SK-N-SH treated with all-trans-retinoic acid at 6 μM for 48 hours (cell line): ENCODE results near the gene SAPCD2.

Experiments
- ATAC-seq: fragments of 200-7000 bp; cut with Tn5 transposase; 3 replicates; pipeline ENCODE4 v1.9.1; 2020; ENCODE audit warnings: mild to moderate bottlenecking, moderate library complexity
- ARNTL ChIP-seq: fragments of 450-650 bp; formaldehyde crosslinking; IDR thresholded peaks from 2 replicates; pipeline ENCODE4 v1.5.0; 2020; ENCODE audit warnings: low read depth, mild to moderate bottlenecking, moderate library complexity, borderline replicate concordance
- BACH2 ChIP-seq: fragments of 250-450 bp; sonication (Bioruptor Pico); IDR thresholded peaks from 2 replicates; pipeline ENCODE4 v1.9.0; 2021; ENCODE audit warnings: mild to moderate bottlenecking, borderline replicate concordance
- CREB5 ChIP-seq: fragments of 250-450 bp; sonication (Bioruptor Pico); IDR thresholded peaks from 2 replicates; pipeline ENCODE4 v1.5.1; 2020; ENCODE audit warnings: low read depth, mild to moderate bottlenecking, moderate library complexity
- CSRNP3 ChIP-seq: fragments of 250-450 bp; sonication (Bioruptor Pico); IDR thresholded peaks from 2 replicates; pipeline ENCODE4 v1.5.1; 2021; ENCODE audit warnings: mild to moderate bottlenecking, moderate library complexity
- ESRRG ChIP-seq: fragments of 250-450 bp; sonication (Bioruptor Pico); IDR thresholded peaks from 2 replicates; pipeline ENCODE4 v1.6.1; 2021; ENCODE audit warnings: mild to moderate bottlenecking
- GLIS3 ChIP-seq: fragments of 250-450 bp; sonication (Bioruptor Pico); IDR thresholded peaks from 2 replicates; pipeline ENCODE4 v1.5.0; 2020; ENCODE audit warnings: mild to moderate bottlenecking, moderate library complexity
- ISL1 ChIP-seq: fragments of 250-450 bp; sonication (Bioruptor Pico); IDR thresholded peaks from 2 replicates; pipeline ENCODE4 v2.1.2; 2022; ENCODE audit warnings: mild to moderate bottlenecking, moderate library complexity
- OSR1 ChIP-seq: fragments of 250-450 bp; sonication (Bioruptor Pico); IDR thresholded peaks from 2 replicates; pipeline ENCODE4 v1.8.0; 2022; ENCODE audit warnings: moderate library complexity, mild to moderate bottlenecking, inconsistent platforms
- SNAI2 ChIP-seq: fragments of 250-450 bp; sonication (Bioruptor Pico); IDR thresholded peaks from 2 replicates; pipeline ENCODE4 v1.5.0; 2020; ENCODE audit warnings: mild to moderate bottlenecking, moderate library complexity
- TCF4 ChIP-seq: fragments of 250-450 bp; sonication (Bioruptor Pico); IDR thresholded peaks from 2 replicates; pipeline ENCODE4 v1.8.0; 2021; ENCODE audit warnings: mild to moderate bottlenecking, moderate library complexity, borderline replicate concordance
- TOX ChIP-seq: fragments of 250-450 bp; sonication (Bioruptor Pico); IDR thresholded peaks from 2 replicates; pipeline ENCODE4 v1.8.0; 2021; ENCODE audit warnings: mild to moderate bottlenecking, moderate library complexity, borderline replicate concordance
- TSHZ2 ChIP-seq: fragments of 250-450 bp; sonication (Bioruptor Pico); IDR thresholded peaks from 2 replicates; pipeline ENCODE4 v1.5.0; 2020; ENCODE audit warnings: mild to moderate bottlenecking, moderate library complexity
- ZFP30 ChIP-seq: fragments of 450-650 bp; formaldehyde crosslinking; IDR thresholded peaks from 2 replicates; pipeline ENCODE4 v1.5.0; 2022; ENCODE audit warnings: mild to moderate bottlenecking, moderate library complexity
- ZNF565 ChIP-seq: fragments of 450-650 bp; formaldehyde crosslinking; conservative IDR thresholded peaks from 2 replicates; pipeline ENCODE4 v1.5.0; 2020; ENCODE audit warnings: low read depth, mild to moderate bottlenecking, moderate library complexity
- TF ChIP-seq, protein P1 (sequence below): fragments of 250-450 bp; sonication (Bioruptor Pico); IDR thresholded peaks from 2 replicates; pipeline ENCODE4 v1.8.0; 2020; ENCODE audit warnings: mild to moderate bottlenecking, moderate library complexity, borderline replicate concordance
- TF ChIP-seq, protein P2 (sequence below): fragments of 250-450 bp; sonication (Bioruptor Pico); IDR thresholded peaks from 2 replicates; pipeline ENCODE4 v1.8.0; 2021; ENCODE audit warnings: low read depth, mild to moderate bottlenecking, moderate library complexity, borderline replicate concordance

The SAPCD2 gene

DNA sequence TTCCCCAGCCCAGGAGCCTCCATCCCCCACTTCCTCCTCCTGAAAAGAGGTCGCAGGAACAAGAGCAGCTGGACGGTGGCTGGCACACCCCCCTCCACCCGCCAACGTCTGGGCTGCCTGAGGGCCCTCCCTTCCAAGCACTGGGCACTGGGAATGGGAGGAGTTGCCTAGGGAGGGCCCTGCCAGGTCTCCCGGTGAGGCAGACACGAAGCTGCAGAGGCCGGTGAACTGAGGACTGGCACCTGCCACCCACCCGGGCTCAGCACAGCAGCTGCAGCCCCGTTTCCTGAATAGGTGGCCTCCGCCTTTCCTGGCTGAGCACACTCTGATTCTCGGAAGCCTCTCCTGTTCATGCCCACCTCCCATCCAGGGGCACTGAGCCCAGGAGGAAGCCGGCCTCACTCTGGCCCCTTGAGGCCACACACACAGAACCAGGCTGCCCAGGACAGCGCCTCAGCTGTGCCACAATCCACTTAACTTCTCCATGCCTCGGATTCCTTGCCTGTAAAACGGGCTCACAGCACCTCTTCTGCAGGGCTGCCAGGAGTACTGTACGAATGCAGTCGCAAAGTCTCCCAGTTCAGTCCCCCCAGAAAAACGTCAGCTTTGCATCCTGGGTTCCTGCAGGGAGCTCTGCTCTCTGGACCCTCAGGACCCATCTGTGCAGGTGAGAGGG, 25.7 kb downstream of the SAPCD2 start:
- ATAC-seq: 0 out of 3 replicates have a peak, but pooled peaks have one; percentile 2
- no peak for TF ChIP-seq SNAI2 (CRISPR knock-in tag)
- TF ChIP-seq CREB5 (CRISPR knock-in tag): no peak
- TF ChIP-seq, protein P1, sequence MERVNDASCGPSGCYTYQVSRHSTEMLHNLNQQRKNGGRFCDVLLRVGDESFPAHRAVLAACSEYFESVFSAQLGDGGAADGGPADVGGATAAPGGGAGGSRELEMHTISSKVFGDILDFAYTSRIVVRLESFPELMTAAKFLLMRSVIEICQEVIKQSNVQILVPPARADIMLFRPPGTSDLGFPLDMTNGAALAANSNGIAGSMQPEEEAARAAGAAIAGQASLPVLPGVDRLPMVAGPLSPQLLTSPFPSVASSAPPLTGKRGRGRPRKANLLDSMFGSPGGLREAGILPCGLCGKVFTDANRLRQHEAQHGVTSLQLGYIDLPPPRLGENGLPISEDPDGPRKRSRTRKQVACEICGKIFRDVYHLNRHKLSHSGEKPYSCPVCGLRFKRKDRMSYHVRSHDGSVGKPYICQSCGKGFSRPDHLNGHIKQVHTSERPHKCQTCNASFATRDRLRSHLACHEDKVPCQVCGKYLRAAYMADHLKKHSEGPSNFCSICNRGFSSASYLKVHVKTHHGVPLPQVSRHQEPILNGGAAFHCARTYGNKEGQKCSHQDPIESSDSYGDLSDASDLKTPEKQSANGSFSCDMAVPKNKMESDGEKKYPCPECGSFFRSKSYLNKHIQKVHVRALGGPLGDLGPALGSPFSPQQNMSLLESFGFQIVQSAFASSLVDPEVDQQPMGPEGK (CRISPR knock-in tag): no peak
- no peak for TF ChIP-seq CSRNP3
- no peak for TF ChIP-seq OSR1 (CRISPR knock-in tag)

DNA sequence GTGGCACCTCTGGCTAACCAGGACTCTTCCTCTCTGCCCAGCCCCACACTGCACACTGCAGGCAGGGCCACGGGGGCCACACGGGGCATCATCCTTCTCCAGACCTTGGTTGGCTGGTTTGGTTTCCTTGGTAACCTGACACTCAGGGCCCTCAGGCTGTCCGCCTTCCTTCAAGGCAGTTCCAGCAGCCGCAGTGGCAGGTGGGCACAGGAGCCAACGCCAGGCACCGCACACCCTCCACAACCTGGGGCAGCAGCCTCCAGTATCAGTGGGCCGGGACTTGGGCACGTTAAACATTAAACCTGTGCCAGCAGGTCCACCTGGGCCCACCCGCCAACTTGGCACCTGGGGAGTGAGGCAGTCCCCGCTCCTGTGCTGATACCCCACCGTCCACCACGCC, 26.3 kb downstream of the SAPCD2 start:
- TF ChIP-seq CREB5 (CRISPR knock-in tag) (no peak), TOX (no peak), BACH2 (CRISPR knock-in tag) (no peak), TCF4 (CRISPR knock-in tag) (no peak), GLIS3 (CRISPR knock-in tag) (no peak), ZNF565 (CRISPR knock-in tag) (no peak)
- ATAC-seq: no peak

DNA sequence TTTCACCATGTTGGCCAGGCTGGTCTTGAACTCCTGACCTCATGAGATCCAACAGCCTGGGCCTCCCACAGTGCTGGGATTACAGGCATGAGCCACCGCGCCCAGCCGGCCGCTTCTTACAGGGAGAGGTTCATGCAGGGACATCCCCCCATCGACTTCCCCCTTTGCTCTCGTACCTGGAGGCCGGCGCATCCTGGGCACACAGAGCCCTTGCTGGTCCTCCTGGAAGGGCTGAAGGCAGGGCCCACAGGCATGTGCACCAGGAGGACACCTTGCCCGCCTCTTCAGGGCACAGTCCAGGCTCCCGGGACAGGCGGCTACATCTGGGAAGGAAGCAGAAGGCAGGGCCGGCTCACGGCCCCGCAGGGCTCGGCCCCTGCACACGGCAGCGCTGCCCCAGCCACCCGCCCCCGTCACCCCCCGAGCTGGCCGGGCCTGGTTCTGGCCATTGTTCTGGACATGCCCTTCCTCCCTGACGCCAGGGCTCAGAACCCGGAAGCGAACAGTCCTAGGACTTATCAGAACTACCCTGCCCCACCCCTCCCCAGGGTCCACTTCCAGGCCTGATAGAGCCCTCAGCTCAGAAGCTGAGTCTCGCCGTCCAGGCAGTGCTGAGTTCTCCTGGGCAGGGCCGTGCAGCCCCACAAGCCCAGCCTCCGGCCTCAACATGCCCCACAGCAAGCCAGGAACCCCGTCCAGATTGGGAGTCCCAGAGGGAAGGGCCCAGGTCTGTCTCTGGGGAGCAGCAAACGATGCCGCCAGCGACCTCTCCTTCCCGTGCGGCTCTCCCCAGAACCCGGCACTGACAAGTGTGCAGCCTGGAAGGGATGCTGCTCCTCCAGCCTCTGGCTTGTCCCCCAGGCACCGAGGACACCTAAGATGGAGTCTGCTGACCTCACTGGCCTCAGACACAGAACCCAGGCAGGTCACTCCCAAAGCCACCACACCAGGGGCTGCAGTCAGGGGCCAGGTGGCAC, 27.3 kb downstream of the SAPCD2 start:
- no peak for TF ChIP-seq TCF4 (CRISPR knock-in tag)
- TF ChIP-seq CREB5 (CRISPR knock-in tag): no peak
- TF ChIP-seq ZFP30: no peak
- TF ChIP-seq, protein P2, sequence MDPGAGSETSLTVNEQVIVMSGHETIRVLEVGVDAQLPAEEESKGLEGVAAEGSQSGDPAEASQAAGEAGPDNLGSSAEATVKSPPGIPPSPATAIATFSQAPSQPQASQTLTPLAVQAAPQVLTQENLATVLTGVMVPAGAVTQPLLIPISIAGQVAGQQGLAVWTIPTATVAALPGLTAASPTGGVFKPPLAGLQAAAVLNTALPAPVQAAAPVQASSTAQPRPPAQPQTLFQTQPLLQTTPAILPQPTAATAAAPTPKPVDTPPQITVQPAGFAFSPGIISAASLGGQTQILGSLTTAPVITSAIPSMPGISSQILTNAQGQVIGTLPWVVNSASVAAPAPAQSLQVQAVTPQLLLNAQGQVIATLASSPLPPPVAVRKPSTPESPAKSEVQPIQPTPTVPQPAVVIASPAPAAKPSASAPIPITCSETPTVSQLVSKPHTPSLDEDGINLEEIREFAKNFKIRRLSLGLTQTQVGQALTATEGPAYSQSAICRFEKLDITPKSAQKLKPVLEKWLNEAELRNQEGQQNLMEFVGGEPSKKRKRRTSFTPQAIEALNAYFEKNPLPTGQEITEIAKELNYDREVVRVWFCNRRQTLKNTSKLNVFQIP (CRISPR knock-in tag): no peak
- no peak for TF ChIP-seq TSHZ2 (CRISPR knock-in tag)
- TF ChIP-seq GLIS3 (CRISPR knock-in tag): no peak
- no peak for TF ChIP-seq OSR1 (CRISPR knock-in tag)
- TF ChIP-seq ARNTL (CRISPR knock-in tag): no peak
- TF ChIP-seq ISL1: no peak
- TF ChIP-seq, protein P1 (CRISPR knock-in tag): no peak
- no peak for TF ChIP-seq SNAI2 (CRISPR knock-in tag)
- no peak for TF ChIP-seq BACH2 (CRISPR knock-in tag)
- no peak for TF ChIP-seq ESRRG (CRISPR knock-in tag)
- no peak for ATAC-seq
